Bronchial epithelial cell (primary cell): Measurements from ENCODE around the gene CCDC77. TPM values are rescaled to one million over a fixed set of nuclear protein-coding genes. Genes with fewer than 3 reads are reported as not detected.

Source experiments
- DNase-seq: peaks from one replicate; pipeline ENCODE4 v3.0.0-alpha.2; 2010; ENCODE audit warnings: low read depth
- FAIRE-seq: peaks from 2 replicates; lab custom pipeline; 2011; peaks lifted over from hg19 to GRCh38; lab: Jason Lieb, UNC
- H3K27me3 ChIP-seq: 2 replicates; pipeline ENCODE4 v1.5.1; 2011; ENCODE audit warnings: low read length; ENCODE audit not compliant: control insufficient read depth, insufficient read depth
- H3K36me3 ChIP-seq: 2 replicates; pipeline ENCODE4 v1.5.1; 2011; ENCODE audit warnings: low read length; ENCODE audit not compliant: control insufficient read depth, insufficient read depth
- H3K4me3 ChIP-seq: 2 replicates; pipeline ENCODE4 v1.5.1; 2011; ENCODE audit warnings: mild to moderate bottlenecking, low read depth, low read length, control low read depth
- total RNA-seq: library from RNA; depleted of rRNA; stranded (reverse); fragments of >200 nt; gene quantifications from 2 replicates; pipeline ENCODE4 v1.2.1, GENCODE V29; 2014
- TF ChIP-seq, protein P1 (sequence below): IDR thresholded peaks from 2 replicates; pipeline ENCODE4 v1.5.1; 2011; ENCODE audit warnings: mild to moderate bottlenecking, moderate library complexity, low read length, control low read depth, inconsistent platforms; ENCODE audit not compliant: insufficient read depth, severe bottlenecking

CCDC77 gene
- total RNA-seq, 1 donor from 2014 or later = 1.8 TPM

DNA sequence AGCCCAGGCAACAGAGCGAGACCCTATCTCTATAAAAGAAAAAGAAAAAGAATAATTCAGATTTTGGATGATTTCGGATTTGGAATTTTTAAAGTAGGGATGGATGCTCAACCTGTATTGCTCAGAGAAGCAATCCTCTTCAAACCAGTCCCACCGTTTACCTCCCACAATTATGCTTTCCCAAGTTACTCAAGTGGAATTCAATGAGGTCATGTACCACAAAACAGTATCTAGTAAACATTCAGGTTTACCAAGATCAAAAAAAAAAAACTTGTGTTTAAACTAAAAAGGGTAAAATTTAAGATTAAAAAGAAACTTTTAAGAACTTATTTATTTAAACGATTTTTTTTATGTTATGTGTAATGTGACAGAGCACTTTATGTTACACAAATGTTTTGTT is 14.8 kb upstream of the CCDC77 start:
- DNase-seq = peak; percentile 66

DNA sequence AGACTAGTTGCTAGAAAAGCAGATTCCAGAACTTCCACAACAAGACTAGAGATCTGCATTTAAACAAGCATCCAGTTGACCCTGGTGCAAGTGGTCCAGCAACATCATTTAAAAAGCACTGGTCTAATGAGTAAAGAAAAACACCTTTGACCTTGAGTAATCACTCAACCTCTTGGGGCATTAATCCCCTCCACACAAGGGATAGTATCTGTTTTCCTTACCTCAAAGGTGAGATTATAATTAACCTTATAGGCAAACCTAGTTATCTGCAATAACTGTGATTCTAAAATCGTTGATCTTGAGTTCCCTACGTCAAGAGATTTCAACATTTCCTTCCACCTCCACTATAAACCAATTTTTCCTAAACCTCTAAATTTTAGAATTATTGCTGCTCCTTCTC is 13.4 kb upstream of the CCDC77 start:
- H3K27me3 ChIP-seq = no peaks in the 10 kb centered on the region
- TF ChIP-seq, protein P1, sequence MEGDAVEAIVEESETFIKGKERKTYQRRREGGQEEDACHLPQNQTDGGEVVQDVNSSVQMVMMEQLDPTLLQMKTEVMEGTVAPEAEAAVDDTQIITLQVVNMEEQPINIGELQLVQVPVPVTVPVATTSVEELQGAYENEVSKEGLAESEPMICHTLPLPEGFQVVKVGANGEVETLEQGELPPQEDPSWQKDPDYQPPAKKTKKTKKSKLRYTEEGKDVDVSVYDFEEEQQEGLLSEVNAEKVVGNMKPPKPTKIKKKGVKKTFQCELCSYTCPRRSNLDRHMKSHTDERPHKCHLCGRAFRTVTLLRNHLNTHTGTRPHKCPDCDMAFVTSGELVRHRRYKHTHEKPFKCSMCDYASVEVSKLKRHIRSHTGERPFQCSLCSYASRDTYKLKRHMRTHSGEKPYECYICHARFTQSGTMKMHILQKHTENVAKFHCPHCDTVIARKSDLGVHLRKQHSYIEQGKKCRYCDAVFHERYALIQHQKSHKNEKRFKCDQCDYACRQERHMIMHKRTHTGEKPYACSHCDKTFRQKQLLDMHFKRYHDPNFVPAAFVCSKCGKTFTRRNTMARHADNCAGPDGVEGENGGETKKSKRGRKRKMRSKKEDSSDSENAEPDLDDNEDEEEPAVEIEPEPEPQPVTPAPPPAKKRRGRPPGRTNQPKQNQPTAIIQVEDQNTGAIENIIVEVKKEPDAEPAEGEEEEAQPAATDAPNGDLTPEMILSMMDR = no peak
- H3K4me3 ChIP-seq = peak overlapping the region; percentile 76
- no peak for DNase-seq
- H3K36me3 ChIP-seq = peaks cover 5% of the 10 kb centered on the region
- FAIRE-seq = peak; percentile 23

More for the DNA sequence above, 14.8 kb upstream of the CCDC77 start:
- Histone ChIP-seq H3K36me3 (peaks cover 8% of the 10 kb centered on the region), H3K27me3 (no peaks in the 10 kb centered on the region), H3K4me3 (no peak overlapping the region)
- no peak for FAIRE-seq
- TF ChIP-seq, protein P1 = no peak

DNA sequence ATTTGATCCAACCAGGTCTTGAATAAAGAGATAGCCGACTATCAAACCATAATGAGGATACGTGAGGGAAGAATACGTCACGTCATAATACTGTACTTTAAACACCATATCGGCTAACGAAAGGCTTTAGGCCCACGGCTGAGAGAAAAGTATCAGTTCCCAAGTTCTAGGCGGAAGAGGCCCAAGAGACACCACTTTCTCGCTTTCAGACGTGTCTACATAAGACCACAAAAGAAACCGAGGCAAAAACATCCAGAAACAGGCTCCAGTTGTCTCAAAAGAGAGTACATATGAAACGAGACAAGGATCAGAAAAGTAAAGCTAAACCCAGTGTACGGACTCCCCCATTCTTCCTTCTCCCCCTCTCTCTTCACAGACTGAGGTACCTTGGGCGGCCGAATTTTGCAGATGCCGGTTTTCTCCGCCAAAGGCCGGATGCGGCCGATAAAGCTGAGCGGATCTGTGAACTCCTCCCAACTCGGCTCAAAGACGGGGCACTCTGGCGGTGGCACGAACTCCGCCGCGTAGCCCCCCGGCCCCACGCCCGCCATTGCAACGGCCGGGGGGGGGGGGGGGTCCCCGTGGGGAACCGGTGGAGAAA is 12.8 kb upstream of the CCDC77 start:
- H3K4me3 ChIP-seq = peak overlapping the region; percentile 76
- peaks cover 3% of the 10 kb centered on the region for H3K36me3 ChIP-seq
- FAIRE-seq (no peak), DNase-seq (peak; percentile 28)
- no peaks in the 10 kb centered on the region for H3K27me3 ChIP-seq
- TF ChIP-seq, protein P1 = no peak

DNA sequence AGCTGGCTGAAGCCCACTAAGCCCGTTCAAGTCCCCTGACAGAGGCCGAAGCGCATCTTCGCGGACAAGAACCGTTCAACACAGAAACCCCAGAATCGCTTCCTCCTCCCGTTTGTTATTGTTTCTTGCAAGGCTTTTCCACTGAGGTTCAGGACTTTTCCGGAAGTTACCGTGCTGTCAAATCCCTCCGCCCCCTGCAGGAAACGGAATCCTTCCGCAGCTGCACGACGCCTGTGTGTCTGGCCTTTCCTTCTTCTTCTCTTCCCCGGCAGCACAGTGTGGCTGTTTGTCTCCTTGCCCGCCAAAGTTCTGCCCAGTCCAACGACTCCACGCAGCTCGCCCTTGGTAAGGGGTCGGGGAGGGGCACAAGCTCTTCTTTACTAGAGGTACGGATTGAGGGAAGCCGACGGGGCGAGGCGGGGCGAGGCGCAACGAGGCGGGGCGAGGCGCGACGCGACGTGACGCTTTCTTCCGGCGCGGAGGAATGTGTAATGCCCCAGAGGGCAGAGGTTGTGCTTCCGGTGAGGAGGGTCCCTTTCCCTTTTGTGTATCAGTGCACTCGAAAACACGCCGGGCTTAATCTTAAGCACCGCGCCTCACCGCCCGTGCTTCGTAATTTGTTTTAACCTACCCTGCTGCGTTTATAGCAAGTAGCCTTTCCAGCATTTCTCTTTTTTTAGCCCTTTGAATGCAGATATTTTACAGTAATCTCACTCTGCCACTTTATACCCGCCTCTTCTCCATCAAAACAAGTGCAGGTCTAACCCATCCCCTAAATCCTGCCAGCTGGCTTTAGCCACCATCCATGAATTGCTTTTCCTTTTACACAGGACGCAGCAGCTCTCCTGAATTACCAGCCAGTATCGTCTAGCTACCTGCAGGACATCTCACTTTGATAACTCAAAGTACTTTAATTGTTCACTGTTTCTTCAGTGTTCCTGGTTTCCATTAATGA is 12.0 kb upstream of the CCDC77 start, which contains the start of gene KDM5A:
TSS of gene KDM5A (minus strand) at position 179 of the 955 bp plus-strand sequence. CDS start 229 bp downstream, outside the sequence.
- peak; percentile 75 for DNase-seq
- peak within 1 kb of the TSS; percentile 76 for H3K4me3 ChIP-seq
- no peaks in the 10 kb centered on the region for H3K27me3 ChIP-seq
- H3K36me3 ChIP-seq = no peaks in the 10 kb centered on the region
- FAIRE-seq = no peak
- TF ChIP-seq, protein P1 = no peak

DNA sequence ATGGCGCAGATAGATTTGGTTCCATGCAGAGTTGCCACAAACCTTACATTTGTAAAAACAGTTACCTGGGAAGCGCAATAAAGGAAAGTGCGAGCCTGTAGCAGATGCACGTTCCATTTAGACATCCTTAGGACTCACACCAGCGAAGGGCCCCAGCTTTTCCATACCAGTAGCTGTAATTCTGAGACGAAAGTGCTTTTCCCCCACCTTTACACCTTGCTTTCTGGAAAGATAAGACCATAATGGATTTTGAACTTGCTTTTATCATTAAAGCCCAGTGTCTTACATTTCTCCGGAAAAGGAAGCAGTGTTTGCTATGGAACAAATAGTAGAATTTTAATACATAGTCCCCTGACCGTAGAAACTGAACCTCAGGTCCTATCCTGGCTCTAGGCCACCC is 616 bp upstream of the CCDC77 start:
- FAIRE-seq = no peak
- peak overlapping the region; percentile 62 for H3K4me3 ChIP-seq

More for the DNA sequence above, 616 bp upstream of the CCDC77 start:
- TF ChIP-seq, protein P1 = no peak
- H3K36me3 ChIP-seq = no peaks in the 10 kb centered on the region
- H3K27me3 ChIP-seq = no peaks in the 10 kb centered on the region
- no peak for DNase-seq
